CD4-positive, alpha-beta T cell treated with Interleukin-10 for 1 hour (primary cell): ENCODE measurements around the gene OTUD5.
"Not testable (repeated sequence)": the region's sequence is repeated elsewhere in the genome, so short reads cannot be mapped to it uniquely, and the experiment has no call there.

Source experiments
- DNase-seq: peaks from one replicate; pipeline ENCODE4 v3.0.0-alpha.2; 2020

Gene OTUD5

GRCh38 chrX:48957477-48957826, at the start of gene OTUD5:
Gene OTUD5 (minus strand): TSS chrX:48957607. CDS start chrX:48957570, 37 bp downstream.
- peak; percentile 84 for DNase-seq

- DNase-seq: no peak
These were observed 46.3 kb upstream of the OTUD5 start for GRCh38 chrX:49003696-49004095.

GRCh38 chrX:49002091-49002935, 44.9 kb upstream of the OTUD5 start, which contains the start of gene GRIPAP1:
Gene GRIPAP1 (minus strand): TSS chrX:49002264. CDS start chrX:49002229, 35 bp downstream.
- peak; percentile 91 for DNase-seq

- DNase-seq: peak; percentile 77
These were observed 44.2 kb upstream of the OTUD5 start for GRCh38 chrX:49001521-49002090.

GRCh38 chrX:49000636-49001035, 43.2 kb upstream of the OTUD5 start:
- DNase-seq: no peak

GRCh38 chrX:48999030-48999429, 41.6 kb upstream of the OTUD5 start:
- DNase-seq: no peak

GRCh38 chrX:48998391-48998790, 41.0 kb upstream of the OTUD5 start:
- DNase-seq: no peak

GRCh38 chrX:48997865-48998264, 40.5 kb upstream of the OTUD5 start:
- DNase-seq: no peak

- DNase-seq: no peak
These were observed 40.0 kb upstream of the OTUD5 start for GRCh38 chrX:48997455-48997854.

GRCh38 chrX:48996969-48997368, 39.6 kb upstream of the OTUD5 start:
- no peak for DNase-seq

GRCh38 chrX:48992341-48992740, 34.9 kb upstream of the OTUD5 start:
- no peak for DNase-seq

GRCh38 chrX:48989483-48989882, 32.1 kb upstream of the OTUD5 start:
- DNase-seq: no peak

GRCh38 chrX:48983896-48984295, 26.5 kb upstream of the OTUD5 start:
- DNase-seq: no peak

GRCh38 chrX:48983081-48983480, 25.7 kb upstream of the OTUD5 start:
- no peak for DNase-seq

- no peak for DNase-seq
These were observed 23.8 kb upstream of the OTUD5 start for GRCh38 chrX:48981178-48981577.

- DNase-seq: not testable (repeated sequence)
These were observed 22.9 kb upstream of the OTUD5 start for GRCh38 chrX:48980341-48980740.

- DNase-seq: no peak
These were observed 20.8 kb upstream of the OTUD5 start for GRCh38 chrX:48978226-48978625.

- no peak for DNase-seq
These were observed 18.7 kb upstream of the OTUD5 start for GRCh38 chrX:48976086-48976485.

- no peak for DNase-seq
These were observed 18.1 kb upstream of the OTUD5 start for GRCh38 chrX:48975541-48975940.

GRCh38 chrX:48975041-48975440, 17.6 kb upstream of the OTUD5 start:
- DNase-seq: no peak

GRCh38 chrX:48974574-48974973, 17.2 kb upstream of the OTUD5 start:
- no peak for DNase-seq

GRCh38 chrX:48974033-48974432, 16.6 kb upstream of the OTUD5 start:
- no peak for DNase-seq

- DNase-seq: peak; percentile 44
These were observed 15.1 kb upstream of the OTUD5 start for GRCh38 chrX:48972220-48973164.
